ENCODE measurements around the gene CAMTA1.

DNA sequence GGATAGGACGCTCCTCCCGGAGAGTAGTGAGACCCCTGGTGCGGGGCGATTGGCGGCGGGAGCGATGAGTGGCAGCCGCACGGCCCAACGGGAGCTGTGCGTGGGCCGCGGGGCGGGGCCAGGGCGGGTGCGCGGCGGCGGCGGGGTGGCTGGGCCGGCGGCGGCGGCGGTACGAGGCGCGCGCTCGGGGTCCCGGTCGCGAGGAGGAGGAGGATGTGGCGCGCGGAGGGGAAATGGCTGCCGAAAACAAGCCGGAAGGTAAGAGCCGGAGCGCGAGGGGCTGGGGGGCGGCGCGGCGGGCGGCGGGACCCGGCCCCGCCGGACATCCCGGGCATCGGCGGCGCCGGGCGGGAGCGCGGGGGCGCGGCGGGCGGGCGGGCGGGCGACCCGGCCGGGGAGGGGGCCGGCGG lies at the start of gene CAMTA1:
- TF ChIP-seq POLR2A (IDR thresholded peaks at IDR 0.05) (peak in 1 of 2 donors; percentile 23), CTCF (IDR thresholded peaks at IDR 0.05) (no peak)
